ENCODE measurements around the gene RAB10. TPM values are rescaled to one million over a fixed set of nuclear protein-coding genes. Genes with fewer than 3 reads are reported as not detected.

RAB10 gene
- total and polyA plus RNA-seq, 2 of the 4 experiments (the other 2 are of a cell fraction) = 30.1 to 77.1 TPM

DNA sequence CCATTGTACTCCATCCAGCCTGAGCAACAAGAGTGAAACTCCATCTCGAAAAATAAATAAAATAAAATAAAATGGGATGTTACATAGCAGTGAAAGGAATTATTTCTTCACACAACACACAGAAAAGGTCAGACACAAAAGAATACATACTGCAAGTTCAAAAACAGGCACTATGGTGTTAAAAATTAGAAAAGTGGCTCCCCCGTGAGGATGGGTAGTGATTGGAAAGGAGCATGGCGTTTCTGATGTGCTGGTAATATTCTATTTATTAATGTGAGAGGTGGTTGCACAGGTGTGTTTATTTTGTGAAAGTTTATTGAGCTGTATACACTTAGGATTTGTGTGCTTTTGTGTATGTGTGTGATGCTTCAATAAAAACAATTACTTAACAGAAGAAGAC lies 22.9 kb upstream of the RAB10 start:
- TF ChIP-seq, protein P1, sequence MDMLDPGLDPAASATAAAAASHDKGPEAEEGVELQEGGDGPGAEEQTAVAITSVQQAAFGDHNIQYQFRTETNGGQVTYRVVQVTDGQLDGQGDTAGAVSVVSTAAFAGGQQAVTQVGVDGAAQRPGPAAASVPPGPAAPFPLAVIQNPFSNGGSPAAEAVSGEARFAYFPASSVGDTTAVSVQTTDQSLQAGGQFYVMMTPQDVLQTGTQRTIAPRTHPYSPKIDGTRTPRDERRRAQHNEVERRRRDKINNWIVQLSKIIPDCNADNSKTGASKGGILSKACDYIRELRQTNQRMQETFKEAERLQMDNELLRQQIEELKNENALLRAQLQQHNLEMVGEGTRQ (IDR thresholded peaks at IDR 0.05; ENCODE audit: low read depth, low read length) = no peak
- TF ChIP-seq MXI1 (IDR thresholded peaks at IDR 0.05; ENCODE audit: borderline replicate concordance, low read depth, low read length) (no peak), NFE2L2 (IDR thresholded peaks at IDR 0.05; ENCODE audit: low read depth, low read length) (no peak), CHD1 (IDR thresholded peaks at IDR 0.05; ENCODE audit: low read depth, low read length) (no peak), RAD21 (IDR thresholded peaks at IDR 0.05; ENCODE audit: low read length) (no peak)
- Histone ChIP-seq H3K56ac (ENCODE audit: extremely low read depth, insufficient read depth, low read length) (no peak overlapping the region), H3K27ac (ENCODE audit: insufficient read depth, low read length) (no peak overlapping the region), H3K23ac (ENCODE audit: low read depth, low read length) (no peak overlapping the region), H2BK20ac (ENCODE audit: low read depth, low read length) (no peak overlapping the region), H3K18ac (ENCODE audit: low read depth, low read length) (no peak overlapping the region), H3K4me2 (ENCODE audit: low read depth, low read length) (no peak overlapping the region), H3K4ac (ENCODE audit: low read depth, low read length) (no peak overlapping the region), H2AK9ac (replicated peaks; ENCODE audit: low read depth, low read length, poor library complexity) (no peak overlapping the region), H3K4me3 (ENCODE audit: insufficient read depth, low read depth, low read length) (no peak overlapping the region), H4K5ac (ENCODE audit: low read depth, low read length) (no peak overlapping the region), H3K36me3 (ENCODE audit: control insufficient read depth, insufficient read depth, low read length) (no peaks in the 10 kb centered on the region), H4K91ac (ENCODE audit: insufficient read depth, low read depth, low read length) (no peak overlapping the region), H3K9me3 (ENCODE audit: control insufficient read depth, insufficient read depth, low read length) (no peaks in the 10 kb centered on the region), H2AFZ (replicated peaks; ENCODE audit: low read length, poor library complexity) (no peak overlapping the region), H3K9ac (ENCODE audit: low read depth, low read length) (no peak overlapping the region), H4K20me1 (ENCODE audit: insufficient read depth, low read length) (peaks cover 5% of the 10 kb centered on the region), H2BK120ac (ENCODE audit: low read depth, low read length) (no peak overlapping the region), H3K9me1 (ENCODE audit: insufficient read depth, low read length) (peaks cover 14% of the 10 kb centered on the region), H4K8ac (ENCODE audit: low read depth in 2 of 2, low read length in 2 of 2) (no peak overlapping the region), H3K27me3 (ENCODE audit: control insufficient read depth, insufficient read depth, low read length) (no peaks in the 10 kb centered on the region), H3K4me1 (ENCODE audit: control insufficient read depth, insufficient read depth, low read length) (peaks cover 16% of the 10 kb centered on the region), H2BK5ac (ENCODE audit: low read depth, low read length, poor library complexity, severe bottlenecking) (no peak overlapping the region), H2AK5ac (ENCODE audit: low read depth, low read length) (no peak overlapping the region), H2BK15ac (ENCODE audit: low read depth, low read length) (no peak overlapping the region), H3K79me1 (ENCODE audit: low read depth in 1 of 2, low read length in 2 of 2) (no peaks in the 10 kb centered on the region; a peak in 1 of 4 replicates), H3K14ac (replicated peaks; ENCODE audit: low read depth, low read length) (no peak overlapping the region)
- no TSS peak for BruUV-seq (replicated peaks)
- DNase-seq (no peak), ATAC-seq (ENCODE audit: low read depth) (no peak)
- CTCF ChIA-PET = no interaction called here
- intact Hi-C loops (cut with micrococcal nuclease) = no loop called here
- in situ Hi-C loops (cut with MboI; ENCODE audit: low sequenced_read_pairs) = no loop called here
- dilution Hi-C loops (cut with HindIII; ENCODE audit: low sequenced_read_pairs, unreplicated experiment) = no loop called here
- WGBS, 2 experiments (ENCODE audit: extremely low coverage in 2 of 2, insufficient read length in 1 of 2) = no CpG with 5 or more reads among the region's 3 CpGs
- POLR2A ChIA-PET (ENCODE audit: unreplicated experiment) = interaction anchor here (0.6 kb wide), 1 partner anchor 23 kb away, joined by 4 read pairs; the partner anchor contains the start of gene RAB10
